ENCODE data around the gene HSPB1. TPM values are rescaled to one million over a fixed set of nuclear protein-coding genes. Genes with fewer than 3 reads are reported as not detected.
A peak's percentile ranks its signal among the peaks of the same experiment; 100 is the strongest.

Gene HSPB1
- 1,000 to 10,000 TPM in 1 of 4 donors, 100 to 1,000 TPM in 2, 10 to 100 TPM in 1; 28.8 to 1,391 (median 758) TPM for total RNA-seq

DNA sequence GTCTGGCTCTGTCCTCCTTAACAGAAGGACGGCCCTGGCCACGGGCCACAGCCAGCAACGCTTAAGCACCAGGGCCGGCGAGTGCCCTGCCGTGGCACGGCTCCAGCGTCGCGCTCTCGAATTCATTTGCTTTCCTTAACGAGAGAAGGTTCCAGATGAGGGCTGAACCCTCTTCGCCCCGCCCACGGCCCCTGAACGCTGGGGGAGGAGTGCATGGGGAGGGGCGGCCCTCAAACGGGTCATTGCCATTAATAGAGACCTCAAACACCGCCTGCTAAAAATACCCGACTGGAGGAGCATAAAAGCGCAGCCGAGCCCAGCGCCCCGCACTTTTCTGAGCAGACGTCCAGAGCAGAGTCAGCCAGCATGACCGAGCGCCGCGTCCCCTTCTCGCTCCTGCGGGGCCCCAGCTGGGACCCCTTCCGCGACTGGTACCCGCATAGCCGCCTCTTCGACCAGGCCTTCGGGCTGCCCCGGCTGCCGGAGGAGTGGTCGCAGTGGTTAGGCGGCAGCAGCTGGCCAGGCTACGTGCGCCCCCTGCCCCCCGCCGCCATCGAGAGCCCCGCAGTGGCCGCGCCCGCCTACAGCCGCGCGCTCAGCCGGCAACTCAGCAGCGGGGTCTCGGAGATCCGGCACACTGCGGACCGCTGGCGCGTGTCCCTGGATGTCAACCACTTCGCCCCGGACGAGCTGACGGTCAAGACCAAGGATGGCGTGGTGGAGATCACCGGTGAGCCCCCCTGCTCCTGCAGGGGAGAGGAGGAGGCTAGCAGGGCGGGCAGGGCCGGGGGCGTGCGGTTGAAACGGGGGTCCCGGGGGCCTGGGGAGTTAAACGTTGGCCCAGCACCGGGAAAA, at the start of gene HSPB1:
Gene HSPB1, plus strand, starts transcription at position 327 of the 855 bp plus-strand sequence. Its CDS starts 40 bp downstream, at position 367.
- H3K36me3 ChIP-seq: no peaks in the 10 kb centered on the region
- H3K4me3 ChIP-seq: peak within 1 kb of the TSS; percentile 88 to 93
- intact Hi-C loops (cut with DNase I; ENCODE audit: low total_unique reads): no loop called here
- peaks cover 3 to 6% of the 10 kb centered on the region in 2 donors for H3K4me1 ChIP-seq
- TF ChIP-seq POLR2A (IDR thresholded peaks at IDR 0.05): peak; percentile 97
- TF ChIP-seq, protein P1, sequence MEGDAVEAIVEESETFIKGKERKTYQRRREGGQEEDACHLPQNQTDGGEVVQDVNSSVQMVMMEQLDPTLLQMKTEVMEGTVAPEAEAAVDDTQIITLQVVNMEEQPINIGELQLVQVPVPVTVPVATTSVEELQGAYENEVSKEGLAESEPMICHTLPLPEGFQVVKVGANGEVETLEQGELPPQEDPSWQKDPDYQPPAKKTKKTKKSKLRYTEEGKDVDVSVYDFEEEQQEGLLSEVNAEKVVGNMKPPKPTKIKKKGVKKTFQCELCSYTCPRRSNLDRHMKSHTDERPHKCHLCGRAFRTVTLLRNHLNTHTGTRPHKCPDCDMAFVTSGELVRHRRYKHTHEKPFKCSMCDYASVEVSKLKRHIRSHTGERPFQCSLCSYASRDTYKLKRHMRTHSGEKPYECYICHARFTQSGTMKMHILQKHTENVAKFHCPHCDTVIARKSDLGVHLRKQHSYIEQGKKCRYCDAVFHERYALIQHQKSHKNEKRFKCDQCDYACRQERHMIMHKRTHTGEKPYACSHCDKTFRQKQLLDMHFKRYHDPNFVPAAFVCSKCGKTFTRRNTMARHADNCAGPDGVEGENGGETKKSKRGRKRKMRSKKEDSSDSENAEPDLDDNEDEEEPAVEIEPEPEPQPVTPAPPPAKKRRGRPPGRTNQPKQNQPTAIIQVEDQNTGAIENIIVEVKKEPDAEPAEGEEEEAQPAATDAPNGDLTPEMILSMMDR (IDR thresholded peaks at IDR 0.05): no peak
- H3K9me3 ChIP-seq: no peaks in the 10 kb centered on the region
- peak; percentile 96 to 97 for DNase-seq
- no peaks in the 10 kb centered on the region for H3K27me3 ChIP-seq
- peak within 1 kb of the TSS; percentile 100 for H3K27ac ChIP-seq

DNA sequence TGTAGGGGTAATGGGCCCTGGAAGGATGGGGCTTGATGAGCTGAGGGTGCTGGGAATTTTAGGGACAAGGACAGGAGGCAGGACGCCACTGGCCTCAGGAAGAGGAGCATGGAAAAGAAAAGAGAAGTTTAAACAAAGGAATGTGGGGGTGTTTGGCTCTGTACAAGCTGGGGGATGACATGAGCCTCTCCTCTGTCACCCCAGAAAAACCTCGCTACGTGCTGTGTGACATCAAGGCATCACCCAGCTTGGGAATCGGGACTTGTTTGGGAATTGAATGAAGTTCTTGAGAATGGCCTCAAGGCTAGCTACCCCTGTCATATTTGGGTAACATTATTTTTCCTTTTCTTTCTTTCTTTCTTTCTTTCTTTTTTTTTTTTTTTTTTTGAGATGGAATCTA, 47.7 kb upstream of the HSPB1 start:
- Histone ChIP-seq H3K4me1 (no peaks in the 10 kb centered on the region), H3K9me3 (no peaks in the 10 kb centered on the region), H3K4me3 (no peak overlapping the region), H3K36me3 (no peaks in the 10 kb centered on the region), H3K27me3 (peaks cover 0 to 3% of the 10 kb centered on the region in 2 donors), H3K27ac (no peak overlapping the region)
- TF ChIP-seq, protein P1 (IDR thresholded peaks at IDR 0.05): no peak
- TF ChIP-seq POLR2A (IDR thresholded peaks at IDR 0.05): no peak
- no peak for DNase-seq
- intact Hi-C loops (cut with DNase I; ENCODE audit: low total_unique reads): no loop called here

DNA sequence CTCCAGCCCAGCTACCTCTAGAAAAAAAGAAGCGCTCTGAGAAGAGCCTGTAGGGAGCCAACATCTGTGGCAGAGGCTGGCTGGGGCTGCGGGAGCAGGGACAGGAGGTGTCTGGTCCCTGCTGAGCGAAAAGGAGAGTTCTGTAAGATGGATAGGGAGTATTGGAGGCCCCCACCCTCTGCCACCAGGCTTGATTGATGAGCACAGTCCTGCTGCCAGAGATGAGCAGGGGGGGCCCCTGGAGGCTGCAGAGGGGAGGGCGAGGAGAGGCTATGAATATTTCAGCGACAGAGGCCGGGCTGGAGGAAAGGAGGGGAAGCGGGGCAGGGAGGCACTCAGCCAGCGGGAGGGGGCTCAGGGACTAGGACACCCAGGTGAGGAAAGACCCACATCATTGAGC, 44.5 kb upstream of the HSPB1 start:
- no peaks in the 10 kb centered on the region for H3K4me1 ChIP-seq
- no peak overlapping the region for H3K4me3 ChIP-seq
- no peaks in the 10 kb centered on the region for H3K9me3 ChIP-seq
- intact Hi-C loops (cut with DNase I; ENCODE audit: low total_unique reads): no loop called here
- TF ChIP-seq, protein P1 (IDR thresholded peaks at IDR 0.05): no peak
- TF ChIP-seq POLR2A (IDR thresholded peaks at IDR 0.05): no peak
- DNase-seq: no peak
- H3K27me3 ChIP-seq: peaks cover 0 to 7% of the 10 kb centered on the region in 2 donors
- no peaks in the 10 kb centered on the region for H3K36me3 ChIP-seq
- H3K27ac ChIP-seq: no peak overlapping the region

DNA sequence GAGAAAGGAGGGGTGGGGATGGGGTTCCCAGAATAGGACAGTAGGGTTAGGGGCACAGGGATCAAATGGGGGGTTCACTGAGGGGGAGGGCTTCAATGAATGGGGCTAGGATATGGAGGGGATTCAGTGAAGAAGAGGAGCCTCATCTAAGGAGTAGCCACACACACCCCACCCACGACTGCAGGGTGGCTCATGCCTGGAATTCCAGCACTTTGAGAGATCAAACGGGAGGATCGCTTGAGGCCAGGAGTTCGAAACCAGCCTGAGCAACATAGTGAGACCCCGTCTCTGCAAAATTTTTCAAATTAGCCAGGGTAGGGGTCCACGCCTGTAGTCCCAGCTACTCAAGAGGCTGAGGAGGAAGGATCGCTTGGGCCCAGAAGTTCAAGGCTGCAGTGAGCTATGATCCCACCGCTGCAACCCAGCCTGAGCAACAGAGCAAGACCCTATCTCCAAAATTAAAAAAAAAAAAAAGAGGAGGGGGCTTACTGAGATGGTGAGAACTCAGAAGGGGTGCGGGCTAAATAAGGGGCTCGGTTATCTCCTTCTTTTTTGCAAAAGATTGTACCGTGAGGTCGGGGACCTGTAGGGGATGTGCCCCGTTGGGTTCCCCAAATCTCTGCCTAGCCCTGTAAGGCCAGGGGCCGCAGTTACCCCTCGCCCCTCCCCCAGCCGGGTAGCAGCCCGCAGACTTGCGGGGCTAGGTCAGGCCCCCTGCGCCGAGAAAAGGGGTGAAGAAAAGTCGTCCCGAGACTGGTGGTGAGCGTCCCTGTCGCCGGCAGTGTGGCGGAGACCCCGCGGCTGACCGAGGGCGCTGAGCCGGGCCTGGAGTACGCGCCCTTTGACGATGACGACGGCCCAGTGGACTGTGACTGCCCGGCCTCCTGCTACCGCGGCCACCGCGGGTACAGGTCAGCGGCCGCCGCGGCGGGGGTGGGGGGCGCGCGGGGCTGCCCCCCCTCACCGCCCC, 43.1 kb upstream of the HSPB1 start:
- intact Hi-C loops (cut with DNase I; ENCODE audit: low total_unique reads): no loop called here
- no peak overlapping the region for H3K27ac ChIP-seq
- peak overlapping the region in 1 of 2 donors; percentile 12 for H3K4me3 ChIP-seq
- peaks cover 0 to 7% of the 10 kb centered on the region in 2 donors for H3K27me3 ChIP-seq
- no peaks in the 10 kb centered on the region for H3K36me3 ChIP-seq
- H3K4me1 ChIP-seq: no peaks in the 10 kb centered on the region
- no peaks in the 10 kb centered on the region for H3K9me3 ChIP-seq
- no peak for DNase-seq
- TF ChIP-seq POLR2A (IDR thresholded peaks at IDR 0.05): no peak
- TF ChIP-seq, protein P1 (IDR thresholded peaks at IDR 0.05): no peak

Data from uterus (tissue), 4 donors.